CD1c-positive myeloid dendritic cell (primary cell): Measurements from ENCODE around the gene TMEM18.
A peak's percentile ranks its signal among the peaks of the same experiment; 100 is the strongest.

Experiments
- DNase-seq: peaks from one replicate; pipeline ENCODE4 v3.0.0-alpha.2; 2016; ENCODE audit errors: extremely low spot score

TMEM18 gene

DNA sequence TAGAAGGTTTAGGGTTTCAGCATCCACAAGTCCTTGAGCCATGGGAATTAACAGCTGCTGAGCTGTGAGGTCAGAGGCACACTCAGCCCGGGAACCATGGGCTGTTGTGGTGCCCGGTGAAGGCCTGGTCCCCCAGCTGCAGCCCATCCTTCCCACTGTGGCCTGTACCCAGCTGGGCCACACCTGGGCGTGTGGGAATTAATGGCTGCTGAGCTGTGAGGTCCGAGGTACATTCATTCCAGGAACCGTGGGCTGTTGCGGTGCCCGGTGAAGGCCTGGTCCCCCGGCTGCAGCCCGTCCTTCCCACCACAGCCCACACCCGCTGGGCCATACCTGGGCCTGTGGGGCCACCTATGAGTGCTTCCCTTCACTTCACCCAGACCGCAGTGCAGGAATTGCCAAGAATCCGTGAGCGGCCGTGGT lies 25.2 kb downstream of the TMEM18 start:
- DNase-seq = no peak

- no peak for DNase-seq
These were observed 26.6 kb downstream of the TMEM18 start for GRCh38 chr2:650343-651310.

DNA sequence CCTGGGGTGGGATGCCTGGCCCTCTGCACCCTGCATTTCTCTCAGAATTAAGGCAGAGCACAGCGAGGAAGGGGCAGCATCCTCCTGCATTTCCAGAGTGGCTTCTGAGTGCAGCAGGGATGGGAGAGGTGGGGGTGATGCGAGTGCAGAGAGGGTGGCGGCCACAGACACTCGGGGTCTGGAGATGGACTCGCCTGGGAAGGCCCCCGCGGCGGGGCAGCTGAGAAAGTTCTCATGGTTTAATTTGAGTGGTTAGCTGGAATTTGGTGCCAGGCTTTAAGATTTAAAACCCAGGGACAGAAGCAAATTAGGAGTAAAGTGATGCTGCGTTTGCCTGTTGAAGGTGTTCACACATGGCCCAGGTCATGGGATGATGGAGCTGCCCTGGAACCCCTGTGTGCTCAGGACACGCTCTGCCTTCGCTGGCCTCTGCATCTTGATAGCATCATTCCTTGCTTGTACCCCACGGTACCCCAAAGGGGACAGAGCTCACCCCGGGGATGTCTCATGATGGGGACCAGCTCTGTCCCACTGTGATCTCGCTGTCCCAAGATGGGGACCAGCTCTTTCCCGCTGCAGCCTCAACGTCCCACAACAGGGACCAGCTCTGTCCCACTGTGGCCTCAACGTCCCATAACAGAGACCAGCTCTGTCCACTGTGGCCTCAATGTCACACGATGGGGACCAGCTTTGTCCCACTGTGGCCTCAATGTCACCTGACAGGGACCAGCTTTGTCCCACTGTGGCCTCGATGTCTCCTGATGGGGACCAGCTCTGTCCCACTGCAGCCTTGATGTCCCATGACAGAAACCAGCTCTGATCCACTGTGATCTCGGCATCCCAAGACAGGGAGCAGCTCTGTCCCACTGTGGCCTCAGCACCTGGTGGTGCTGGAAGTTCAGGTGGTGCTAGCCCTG lies 27.5 kb downstream of the TMEM18 start:
- DNase-seq = no peak

GRCh38 chr2:648476-649424 lies 28.5 kb downstream of the TMEM18 start:
- DNase-seq = no peak

DNA sequence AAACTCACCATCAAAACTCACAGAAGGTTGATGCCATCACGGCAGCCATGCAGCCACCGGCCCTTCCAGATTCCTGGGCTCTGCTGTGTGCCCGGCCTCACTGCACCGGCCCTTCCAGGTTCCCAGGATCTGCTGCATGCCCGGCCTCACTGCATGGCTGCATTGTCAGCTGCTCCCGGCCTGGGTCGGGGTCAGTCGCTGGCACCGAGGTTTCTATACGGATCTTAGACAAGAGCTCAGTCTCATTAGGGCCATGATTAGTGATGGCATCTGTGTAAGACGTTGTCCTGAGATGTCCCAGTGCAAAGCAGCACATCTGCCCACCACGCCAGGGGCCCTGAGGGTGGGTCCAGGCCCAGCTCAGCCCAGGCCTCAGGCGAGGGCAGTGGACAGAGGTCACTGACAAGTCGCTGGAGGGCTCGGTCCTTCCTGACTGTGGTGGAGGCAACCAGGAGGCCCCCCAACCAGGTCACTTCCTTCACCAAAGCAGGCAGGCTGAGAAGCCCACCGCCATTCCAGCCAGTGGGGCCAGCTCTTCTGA lies 29.4 kb downstream of the TMEM18 start:
- DNase-seq = no peak

DNA sequence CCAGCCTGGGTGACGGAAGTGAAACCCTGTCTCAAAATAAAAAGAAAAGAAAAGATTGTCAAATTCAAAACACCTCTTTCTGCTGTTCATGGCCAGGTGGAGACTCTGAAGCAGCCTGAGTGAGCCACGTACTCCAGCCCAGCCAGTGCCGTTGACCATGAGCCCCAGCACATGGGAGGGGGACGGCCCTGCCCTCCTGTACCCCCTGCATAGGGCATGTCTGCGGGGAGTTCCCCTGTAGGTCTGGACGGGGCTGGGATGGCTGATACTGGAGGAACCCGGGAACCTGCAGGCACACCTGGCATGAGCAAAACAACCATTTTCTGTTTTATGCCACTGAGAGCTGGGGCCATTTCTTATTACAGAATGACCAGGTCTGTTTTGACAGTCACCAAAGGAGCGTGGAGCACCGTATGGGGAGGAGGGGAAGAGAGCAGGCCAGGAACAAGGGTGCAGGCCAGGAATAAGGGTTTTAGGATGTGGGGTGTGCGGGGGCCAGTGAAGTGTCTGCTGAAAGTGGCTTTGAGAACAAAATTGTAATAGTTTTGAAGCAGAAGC lies 30.1 kb downstream of the TMEM18 start:
- no peak for DNase-seq

DNA sequence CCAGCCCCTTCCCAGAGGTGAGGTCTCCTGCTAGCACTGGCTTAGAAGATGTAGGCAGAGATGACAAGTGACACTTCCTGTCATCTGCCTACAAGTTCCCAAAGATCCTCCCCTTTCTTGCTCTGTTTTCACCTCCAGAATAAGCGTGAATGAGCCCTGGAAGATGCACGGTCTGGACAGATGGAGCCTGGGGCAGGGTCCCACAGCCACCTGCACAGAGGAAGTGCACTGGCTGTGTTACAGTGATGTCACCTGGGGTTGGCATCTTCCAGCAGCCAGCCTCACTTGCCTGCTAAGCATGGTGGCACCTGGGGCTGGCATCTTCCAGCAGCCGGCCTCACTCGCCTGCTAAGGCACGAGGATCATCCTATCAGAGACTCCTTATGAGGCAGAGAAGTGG lies 32.3 kb downstream of the TMEM18 start:
- no peak for DNase-seq

- no peak for DNase-seq
These were observed 33.4 kb downstream of the TMEM18 start for GRCh38 chr2:643761-644160.

DNA sequence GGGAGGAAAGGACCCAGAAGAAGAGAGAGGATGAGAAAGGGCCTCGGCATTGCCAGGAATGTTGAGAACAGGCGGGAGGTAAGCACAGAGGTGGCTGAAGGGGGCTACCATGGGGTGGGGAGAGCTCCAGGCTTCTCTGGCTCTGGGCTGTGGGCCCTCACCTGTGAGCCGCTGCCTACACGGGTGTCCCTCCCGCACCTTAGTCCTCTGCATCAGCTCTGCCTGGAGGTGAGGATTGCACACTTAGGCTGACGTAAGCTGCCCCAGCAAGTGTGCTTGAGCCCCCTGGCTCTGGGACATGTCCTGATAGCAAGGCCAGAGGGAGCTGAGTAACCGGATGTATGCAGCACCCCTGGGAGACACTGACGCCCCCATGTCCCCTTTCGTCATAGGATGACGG lies 33.9 kb downstream of the TMEM18 start:
- no peak for DNase-seq

DNA sequence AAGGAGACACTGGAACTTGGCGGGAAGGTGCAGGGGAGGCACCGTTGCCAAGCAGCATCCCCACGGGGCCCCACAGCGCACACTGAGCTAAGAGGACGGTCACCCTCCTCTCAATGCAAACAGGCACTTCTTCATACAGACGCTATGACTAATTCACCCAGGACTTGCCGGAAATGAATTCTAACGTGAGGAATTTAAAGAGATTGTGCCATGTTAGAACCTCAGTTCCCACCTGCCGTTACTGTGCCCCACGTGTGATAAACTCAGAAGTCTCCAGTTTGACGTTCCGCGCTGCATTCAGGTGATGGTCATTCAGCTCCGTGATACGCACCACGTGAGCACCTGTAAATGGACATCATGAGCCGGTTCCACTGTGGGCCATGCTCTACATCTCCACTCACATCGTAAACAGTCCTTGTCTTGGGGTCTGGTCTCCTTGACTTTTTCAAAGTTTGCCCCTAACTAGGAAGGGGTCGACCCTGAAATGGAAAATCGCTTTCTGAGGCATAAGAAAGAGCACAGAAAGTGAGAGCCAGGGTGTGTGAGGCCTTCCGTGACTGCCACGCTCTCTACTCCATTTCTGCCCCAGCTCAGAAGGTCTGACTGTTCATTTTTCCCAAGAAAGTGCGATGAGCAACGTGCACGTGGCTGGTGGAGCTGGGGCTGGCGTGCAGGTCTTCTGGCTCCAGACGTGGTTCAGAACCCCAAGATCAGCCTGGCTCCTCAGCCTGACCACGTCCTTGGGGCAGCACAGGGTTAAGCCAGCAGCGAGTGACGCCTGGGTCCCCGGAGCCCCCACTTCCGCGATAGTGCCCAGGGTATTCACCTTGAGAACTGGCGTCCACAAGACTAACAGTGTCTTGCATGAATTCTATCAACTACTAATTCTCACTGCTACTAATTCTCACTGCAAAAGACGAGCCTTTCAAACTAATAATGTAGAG lies 35.1 kb downstream of the TMEM18 start:
- no peak for DNase-seq

- DNase-seq = no peak
These were observed 35.9 kb downstream of the TMEM18 start for GRCh38 chr2:641164-641871.

DNA sequence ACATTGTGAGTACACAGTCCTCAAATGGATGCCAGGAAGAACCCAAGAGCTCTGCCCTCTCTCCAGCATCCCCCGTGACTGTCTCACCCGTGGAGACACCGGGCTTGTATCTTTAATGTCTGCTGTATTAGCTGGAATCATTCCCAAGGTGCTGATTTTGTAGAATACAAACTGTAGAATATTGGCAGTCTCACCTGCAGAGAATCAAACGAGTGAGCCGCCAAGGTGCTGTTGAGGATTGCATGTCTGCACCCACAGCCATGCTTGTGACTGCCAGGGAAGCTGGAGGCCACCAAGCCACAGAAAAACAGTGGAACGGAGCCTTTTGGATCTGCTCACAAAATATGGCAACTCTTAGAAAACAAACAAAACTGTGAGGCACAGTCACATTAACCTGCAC lies 37.5 kb downstream of the TMEM18 start:
- DNase-seq = no peak

- no peak for DNase-seq
These were observed 39.4 kb downstream of the TMEM18 start for GRCh38 chr2:637804-638203.

DNA sequence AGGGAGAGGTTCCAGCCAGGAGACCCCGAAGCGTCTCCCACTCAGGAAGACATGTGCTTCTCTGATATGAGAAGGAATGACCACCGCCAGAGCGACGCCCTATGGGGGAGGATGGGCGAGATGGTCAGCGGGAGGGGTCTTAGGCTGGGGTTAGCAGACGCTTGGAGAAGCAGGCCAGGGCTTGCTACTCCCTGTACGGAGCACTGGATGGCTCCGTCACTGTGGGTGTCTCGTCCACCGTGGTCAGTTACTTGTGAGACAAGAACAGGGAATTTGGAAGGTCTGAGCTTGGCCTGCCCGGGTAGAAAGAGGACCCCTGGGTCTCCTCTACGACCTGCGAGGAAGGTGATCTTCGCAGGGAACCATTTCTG lies 39.8 kb downstream of the TMEM18 start:
- DNase-seq = no peak

DNA sequence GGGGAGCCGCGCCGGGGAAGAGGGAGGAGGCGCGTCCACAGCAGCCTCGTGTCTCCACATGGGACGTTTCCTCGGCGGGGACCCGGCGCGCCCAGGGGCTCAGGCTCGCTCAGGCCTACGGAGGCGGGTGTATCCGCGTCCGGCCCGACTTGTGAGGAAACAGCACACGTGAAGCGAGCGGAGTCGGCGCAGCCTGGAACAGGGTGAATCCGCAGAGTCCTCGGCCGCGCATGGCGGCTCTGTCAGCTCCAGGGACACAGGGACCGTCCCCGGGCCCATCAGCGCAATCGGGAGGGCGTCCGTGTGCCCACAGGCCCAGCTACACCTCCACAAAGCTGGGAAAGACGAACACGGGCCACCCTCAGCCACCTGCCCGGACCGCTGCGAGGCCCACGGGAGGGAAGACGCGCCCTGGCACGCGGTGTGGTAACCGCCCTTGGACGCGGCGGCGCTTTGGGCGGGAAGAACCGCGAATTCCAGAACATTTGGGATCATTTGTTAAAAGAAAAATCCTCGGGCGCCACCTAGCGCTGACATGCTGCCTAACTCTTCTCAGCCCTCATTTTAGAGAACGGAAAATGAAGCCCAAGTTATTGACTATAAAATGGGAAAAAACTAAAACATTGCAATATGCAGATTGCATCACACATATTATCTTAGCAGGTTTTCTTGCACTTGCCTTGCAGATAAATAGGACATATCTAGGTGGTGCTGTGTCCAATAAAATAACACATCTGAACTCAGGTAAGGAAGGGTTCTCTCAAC lies 40.4 kb downstream of the TMEM18 start:
- DNase-seq = peak; percentile 66

- no peak for DNase-seq
These were observed 41.3 kb downstream of the TMEM18 start for GRCh38 chr2:635687-636621.
